ENCODE data around the gene RLN1. TPM values are rescaled to one million over a fixed set of nuclear protein-coding genes. Genes with fewer than 3 reads are reported as not detected.
"Not testable (repeated sequence)": the region's sequence is repeated elsewhere in the genome, so short reads cannot be mapped to it uniquely, and the experiment has no call there.

The RLN1 gene
- total and polyA plus RNA-seq, 2 donors (not counting 1 experiment from before 2014, with no cell fraction given): 0.60 to 1.4 TPM

- Mint-ChIP-seq H3K27ac (no peak overlapping the region), H3K9me3 (ENCODE audit: insufficient read depth) (peaks cover 10% of the 10 kb centered on the region), H3K4me1 (peaks cover 7% of the 10 kb centered on the region), H3K27me3 (peaks cover under 1% of the 10 kb centered on the region), H3K4me3 (no peak overlapping the region)
- WGBS (ENCODE audit: insufficient coverage): no CpG with 5 or more reads among the region's 1 CpG
- CTCF ChIA-PET: interaction anchor here (1.1 kb wide), 1 partner anchor 166 kb away, joined by 3 read pairs; no protein-coding TSS in a partner anchor
- H3K36me3 ChIP-seq (replicated peaks in 1 of 2; ENCODE audit: control extremely low read depth in 1 of 2, control insufficient read depth in 1 of 2, extremely low read depth in 1 of 2, insufficient read depth in 2 of 2, low read length in 1 of 2): no peaks in the 10 kb centered on the region
- TF ChIP-seq EZH2 (IDR thresholded peaks at IDR 0.05; ENCODE audit: borderline replicate concordance, insufficient read depth, low read depth, low read length, poor library complexity, severe bottlenecking): no peak
- TF ChIP-seq, protein P1, sequence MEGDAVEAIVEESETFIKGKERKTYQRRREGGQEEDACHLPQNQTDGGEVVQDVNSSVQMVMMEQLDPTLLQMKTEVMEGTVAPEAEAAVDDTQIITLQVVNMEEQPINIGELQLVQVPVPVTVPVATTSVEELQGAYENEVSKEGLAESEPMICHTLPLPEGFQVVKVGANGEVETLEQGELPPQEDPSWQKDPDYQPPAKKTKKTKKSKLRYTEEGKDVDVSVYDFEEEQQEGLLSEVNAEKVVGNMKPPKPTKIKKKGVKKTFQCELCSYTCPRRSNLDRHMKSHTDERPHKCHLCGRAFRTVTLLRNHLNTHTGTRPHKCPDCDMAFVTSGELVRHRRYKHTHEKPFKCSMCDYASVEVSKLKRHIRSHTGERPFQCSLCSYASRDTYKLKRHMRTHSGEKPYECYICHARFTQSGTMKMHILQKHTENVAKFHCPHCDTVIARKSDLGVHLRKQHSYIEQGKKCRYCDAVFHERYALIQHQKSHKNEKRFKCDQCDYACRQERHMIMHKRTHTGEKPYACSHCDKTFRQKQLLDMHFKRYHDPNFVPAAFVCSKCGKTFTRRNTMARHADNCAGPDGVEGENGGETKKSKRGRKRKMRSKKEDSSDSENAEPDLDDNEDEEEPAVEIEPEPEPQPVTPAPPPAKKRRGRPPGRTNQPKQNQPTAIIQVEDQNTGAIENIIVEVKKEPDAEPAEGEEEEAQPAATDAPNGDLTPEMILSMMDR (IDR thresholded peaks at IDR 0.05): no peak
- H3K4me2 ChIP-seq (replicated peaks; ENCODE audit: low read depth, low read length, poor library complexity, severe bottlenecking): no peak overlapping the region
- H3K9me3 ChIP-seq (ENCODE audit: control extremely low read depth in 1 of 3, control insufficient read depth in 2 of 3, insufficient read depth in 1 of 3, low read length in 2 of 3): peaks cover 0 to 12% (median 2%) of the 10 kb centered on the region in 3 donors
- no peak overlapping the region for H3K27ac ChIP-seq (ENCODE audit: low read length in 2 of 2)
- no peaks in the 10 kb centered on the region for H3K27me3 ChIP-seq (replicated peaks in 1 of 4; ENCODE audit: control extremely low read depth in 1 of 4, control insufficient read depth in 3 of 4, insufficient read depth in 4 of 4, low read length in 3 of 4)
- POLR2A ChIA-PET: no interaction called here
- DNase-seq (no peak), ATAC-seq (ENCODE audit: low read depth) (no peak)
- intact Hi-C loops (cut with micrococcal nuclease): no loop called here
- H3K4me1 ChIP-seq (ENCODE audit: control insufficient read depth in 2 of 2, insufficient read depth in 2 of 2, low read length in 2 of 2): no peaks in the 10 kb centered on the region
- no peak overlapping the region for H3K9ac ChIP-seq (ENCODE audit: low read length)
- H2AFZ ChIP-seq (ENCODE audit: insufficient read depth, low read depth, low read length, poor library complexity, severe bottlenecking): no peak overlapping the region
- H3K4me3 ChIP-seq (ENCODE audit: control extremely low read depth in 1 of 5, extremely low read depth in 1 of 5, insufficient read depth in 1 of 5, low read depth in 2 of 5, low read length in 4 of 5): no peak overlapping the region
- H4K20me1 ChIP-seq (ENCODE audit: control insufficient read depth, insufficient read depth, low read length, poor library complexity, severe bottlenecking): no peaks in the 10 kb centered on the region
- H3K79me2 ChIP-seq (ENCODE audit: control insufficient read depth, insufficient read depth, low read length): no peaks in the 10 kb centered on the region
Observed at GRCh38 chr9:5352637-5353248, 13.1 kb upstream of the RLN1 start.

DNA sequence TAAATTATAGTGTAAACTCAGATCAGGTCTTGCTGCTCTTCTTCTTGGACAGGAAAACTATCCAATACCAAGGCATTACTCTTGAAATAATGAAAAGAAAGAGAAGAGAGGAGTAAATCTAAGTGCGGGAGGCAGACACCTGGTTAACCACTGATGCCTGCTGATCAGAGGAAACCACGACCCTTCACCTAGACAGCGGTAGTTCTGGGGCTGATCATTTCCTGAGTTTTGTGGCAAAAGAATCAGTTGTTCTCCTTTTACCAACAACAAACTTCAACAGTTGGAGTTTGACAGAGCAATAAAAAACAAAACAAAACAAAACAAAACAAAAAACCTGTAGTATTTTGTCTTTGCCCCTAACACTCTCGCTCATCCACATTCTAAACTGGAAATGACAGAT is 3.0 kb downstream of the RLN1 start:
- CTCF ChIA-PET: no interaction called here
- POLR2A ChIA-PET: no interaction called here
- no peaks in the 10 kb centered on the region for H3K9me3 Mint-ChIP-seq (ENCODE audit: insufficient read depth)
- no peaks in the 10 kb centered on the region for H3K79me2 ChIP-seq (ENCODE audit: control insufficient read depth, insufficient read depth, low read length)
- peak overlapping the region; percentile 20 for H3K4me2 ChIP-seq (replicated peaks; ENCODE audit: low read depth, low read length, poor library complexity, severe bottlenecking)
- TF ChIP-seq, protein P1 (IDR thresholded peaks at IDR 0.05): no peak
- TF ChIP-seq EZH2 (IDR thresholded peaks at IDR 0.05; ENCODE audit: borderline replicate concordance, insufficient read depth, low read depth, low read length, poor library complexity, severe bottlenecking): no peak
- H3K27ac ChIP-seq (ENCODE audit: low read length in 2 of 2): no peak overlapping the region
- no peaks in the 10 kb centered on the region for H3K9me3 ChIP-seq (ENCODE audit: control extremely low read depth in 1 of 3, control insufficient read depth in 2 of 3, insufficient read depth in 1 of 3, low read length in 2 of 3)
- H3K4me3 Mint-ChIP-seq: no peak overlapping the region
- no peak overlapping the region for H3K4me3 ChIP-seq (ENCODE audit: control extremely low read depth in 1 of 5, extremely low read depth in 1 of 5, insufficient read depth in 1 of 5, low read depth in 2 of 5, low read length in 4 of 5)
- H3K27me3 ChIP-seq (replicated peaks in 1 of 4; ENCODE audit: control extremely low read depth in 1 of 4, control insufficient read depth in 3 of 4, insufficient read depth in 4 of 4, low read length in 3 of 4): no peaks in the 10 kb centered on the region
- H2AFZ ChIP-seq (ENCODE audit: insufficient read depth, low read depth, low read length, poor library complexity, severe bottlenecking): peak overlapping the region; percentile 17
- H4K20me1 ChIP-seq (ENCODE audit: control insufficient read depth, insufficient read depth, low read length, poor library complexity, severe bottlenecking): no peaks in the 10 kb centered on the region
- intact Hi-C loops (cut with micrococcal nuclease): loop anchor here (10.0 kb wide), 1 partner anchor 108 kb away; no protein-coding TSS in a partner anchor
- H3K27ac Mint-ChIP-seq: no peak overlapping the region
- H3K4me1 Mint-ChIP-seq: peaks cover 6% of the 10 kb centered on the region
- DNase-seq (peak; percentile 16), ATAC-seq (ENCODE audit: low read depth) (no peak)
- no peak overlapping the region for H3K9ac ChIP-seq (ENCODE audit: low read length)
- WGBS (ENCODE audit: insufficient coverage): 0% methylated on average over 1 of the region's 4 CpGs
- no peaks in the 10 kb centered on the region for H3K36me3 ChIP-seq (replicated peaks in 1 of 2; ENCODE audit: control extremely low read depth in 1 of 2, control insufficient read depth in 1 of 2, extremely low read depth in 1 of 2, insufficient read depth in 2 of 2, low read length in 1 of 2)
- H3K4me1 ChIP-seq (ENCODE audit: control insufficient read depth in 2 of 2, insufficient read depth in 2 of 2, low read length in 2 of 2): peaks cover 7 to 9% of the 10 kb centered on the region in 2 donors
- no peaks in the 10 kb centered on the region for H3K27me3 Mint-ChIP-seq

GRCh38 chr9:5331276-5331675 is 8.4 kb downstream of the RLN1 start:
- intact Hi-C loops (cut with micrococcal nuclease): loop anchor here (10.0 kb wide), 1 partner anchor 114 kb away; no protein-coding TSS in a partner anchor
- H2AFZ ChIP-seq (ENCODE audit: insufficient read depth, low read depth, low read length, poor library complexity, severe bottlenecking); H3K27me3 Mint-ChIP-seq; POLR2A ChIA-PET; H3K27ac Mint-ChIP-seq; H3K27me3 ChIP-seq (replicated peaks in 1 of 4; ENCODE audit: control extremely low read depth in 1 of 4, control insufficient read depth in 3 of 4, insufficient read depth in 4 of 4, low read length in 3 of 4); H3K4me3 ChIP-seq (ENCODE audit: control extremely low read depth in 1 of 5, extremely low read depth in 1 of 5, insufficient read depth in 1 of 5, low read depth in 2 of 5, low read length in 4 of 5); H3K36me3 ChIP-seq (replicated peaks in 1 of 2; ENCODE audit: control extremely low read depth in 1 of 2, control insufficient read depth in 1 of 2, extremely low read depth in 1 of 2, insufficient read depth in 2 of 2, low read length in 1 of 2); H3K4me1 ChIP-seq (ENCODE audit: control insufficient read depth in 2 of 2, insufficient read depth in 2 of 2, low read length in 2 of 2); H3K79me2 ChIP-seq (ENCODE audit: control insufficient read depth, insufficient read depth, low read length); H3K9ac ChIP-seq (ENCODE audit: low read length); CTCF ChIA-PET; H3K4me2 ChIP-seq (replicated peaks; ENCODE audit: low read depth, low read length, poor library complexity, severe bottlenecking); H3K9me3 ChIP-seq (ENCODE audit: control extremely low read depth in 1 of 3, control insufficient read depth in 2 of 3, insufficient read depth in 1 of 3, low read length in 2 of 3); ATAC-seq (ENCODE audit: low read depth); H3K4me1 Mint-ChIP-seq; H3K4me3 Mint-ChIP-seq; H3K9me3 Mint-ChIP-seq (ENCODE audit: insufficient read depth); H3K27ac ChIP-seq (ENCODE audit: low read length in 2 of 2); DNase-seq; H4K20me1 ChIP-seq (ENCODE audit: control insufficient read depth, insufficient read depth, low read length, poor library complexity, severe bottlenecking): not testable (repeated sequence)
- WGBS (ENCODE audit: insufficient coverage): no CpG with 5 or more reads among the region's 3 CpGs
